Measurements from ENCODE around the gene PHF21B.

Gene PHF21B

GRCh38 chr22:45013138-45013537, 3.3 kb upstream of the PHF21B start:
- no peak for DNase-seq

GRCh38 chr22:45010532-45010900, 711 bp upstream of the PHF21B start:
- no peak for DNase-seq

GRCh38 chr22:45008751-45009605, 827 bp downstream of the PHF21B start:
- DNase-seq = no peak

- DNase-seq = no peak
These were observed 1.6 kb downstream of the PHF21B start for GRCh38 chr22:45008186-45008681.

- DNase-seq = no peak
These were observed 2.2 kb downstream of the PHF21B start for GRCh38 chr22:45007391-45008185.

- no peak for DNase-seq
These were observed 2.8 kb downstream of the PHF21B start for GRCh38 chr22:45006964-45007390.

- DNase-seq = no peak
These were observed 3.5 kb downstream of the PHF21B start for GRCh38 chr22:45006111-45006963.

- DNase-seq = no peak
These were observed 8.2 kb downstream of the PHF21B start for GRCh38 chr22:45001653-45002052.

- no peak for DNase-seq
These were observed 9.5 kb downstream of the PHF21B start for GRCh38 chr22:45000330-45000729.

- no peak for DNase-seq
These were observed 10.1 kb downstream of the PHF21B start for GRCh38 chr22:44999687-45000086.

- no peak for DNase-seq
These were observed 10.6 kb downstream of the PHF21B start for GRCh38 chr22:44999231-44999630.

- DNase-seq = no peak
These were observed 11.5 kb downstream of the PHF21B start for GRCh38 chr22:44998296-44998695.

GRCh38 chr22:44997060-44997459, 12.7 kb downstream of the PHF21B start:
- no peak for DNase-seq

GRCh38 chr22:44996648-44997047, 13.2 kb downstream of the PHF21B start:
- no peak for DNase-seq

- DNase-seq = no peak
These were observed 13.7 kb downstream of the PHF21B start for GRCh38 chr22:44996120-44996519.

- no peak for DNase-seq
These were observed 14.1 kb downstream of the PHF21B start for GRCh38 chr22:44995715-44996114.

- no peak for DNase-seq
These were observed 14.7 kb downstream of the PHF21B start for GRCh38 chr22:44995105-44995514.

GRCh38 chr22:44994399-44995104, 15.3 kb downstream of the PHF21B start:
- no peak for DNase-seq

- no peak for DNase-seq
These were observed 17.6 kb downstream of the PHF21B start for GRCh38 chr22:44992166-44992565.

- no peak for DNase-seq
These were observed 18.6 kb downstream of the PHF21B start for GRCh38 chr22:44991218-44991617.

GRCh38 chr22:44990810-44991209, 19.0 kb downstream of the PHF21B start:
- DNase-seq = no peak

- DNase-seq = no peak
These were observed 19.5 kb downstream of the PHF21B start for GRCh38 chr22:44990328-44990727.

All from activated effector memory CD4-positive, alpha-beta T cell treated with Interleukin-2 at 50 U/mL for 16 hours (primary cell).